ENCODE data around the gene ARHGAP10.

DNA sequence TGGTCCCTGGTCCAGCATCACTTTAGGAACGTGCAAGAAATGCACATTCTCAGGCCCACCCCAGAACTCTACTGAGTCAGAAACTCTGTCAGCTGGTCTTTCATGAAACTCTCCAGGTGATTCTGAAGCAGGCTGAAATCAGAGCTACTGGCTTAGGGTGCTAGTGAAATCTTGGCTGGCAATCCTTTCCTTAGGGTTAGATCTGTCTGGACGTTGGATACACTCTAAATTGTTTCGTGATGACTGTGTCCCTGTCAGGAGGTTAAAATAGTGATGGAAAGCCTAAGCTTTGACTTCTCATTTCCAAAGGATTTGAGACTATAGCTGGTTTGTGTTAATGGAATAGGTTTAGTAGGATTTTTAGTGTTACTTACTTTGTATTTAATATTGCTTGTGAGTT lies 99.1 kb downstream of the ARHGAP10 start:
- TF ChIP-seq CTCF (conservative IDR thresholded peaks at IDR 0.05; ENCODE audit: low read depth, low read length) (no peak), EZH2phosphoT487 (IDR thresholded peaks at IDR 0.05; ENCODE audit: borderline replicate concordance, low read length) (no peak)
